ENCODE results near the gene TEX35.

TEX35 gene

DNA sequence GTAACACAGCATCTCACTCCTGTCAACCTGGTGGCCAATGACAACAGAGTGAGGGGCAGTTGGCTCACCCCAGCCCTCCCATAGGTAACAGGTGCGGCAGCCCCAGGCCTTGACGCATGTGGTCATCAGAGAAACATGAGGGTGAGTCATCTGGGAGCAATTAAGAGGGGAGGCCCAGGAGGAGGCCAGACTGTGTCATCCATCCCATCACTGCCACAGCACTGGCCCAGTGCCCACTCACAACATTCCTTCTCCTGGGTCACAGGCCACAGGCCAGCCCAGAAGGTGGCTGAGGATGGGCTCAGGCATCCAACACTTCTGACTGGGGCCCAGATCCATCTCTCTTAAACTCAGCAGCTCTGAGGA is 17.1 kb downstream of the TEX35 start (continued):
- TF ChIP-seq ZBTB10 (tag by site-specific recombination; IDR thresholded peaks at IDR 0.05) (0 out of 2 replicates have a peak, but pooled peaks have one; percentile 44), ZBTB26 (tag by site-specific recombination; optimal IDR thresholded peaks at IDR 0.05) (no peak), ZNF133 (tag by site-specific recombination; IDR thresholded peaks at IDR 0.05) (no peak), ZFP69B (tag by site-specific recombination; IDR thresholded peaks at IDR 0.05) (peak; percentile 55; the same call in 1 of the 2 replicates), ZNF366 (tag by site-specific recombination; conservative IDR thresholded peaks at IDR 0.05) (peak; percentile 86), ZNF112 (tag by site-specific recombination; IDR thresholded peaks at IDR 0.05) (no peak), OSR2 (tag by site-specific recombination; IDR thresholded peaks at IDR 0.05) (no peak), ZNF621 (tag by site-specific recombination; IDR thresholded peaks at IDR 0.05) (no peak), HOXC10 (CRISPR knock-in tag; IDR thresholded peaks at IDR 0.05) (no peak), ZNF580 (tag by site-specific recombination; IDR thresholded peaks at IDR 0.05) (no peak), ZFHX2 (tag by site-specific recombination; conservative IDR thresholded peaks at IDR 0.05) (peak; percentile 5; the same call in 1 of the 2 replicates), ZNF629 (tag by site-specific recombination; IDR thresholded peaks at IDR 0.05) (peak; percentile 90), ZNF274 (IDR thresholded peaks at IDR 0.05; ENCODE audit: low read length) (no peak), ZNF274 (tag by site-specific recombination; IDR thresholded peaks at IDR 0.05; ENCODE audit: borderline replicate concordance) (no peak), ELK4 (IDR thresholded peaks at IDR 0.05; ENCODE audit: borderline replicate concordance, low read depth, low read length) (no peak), ZNF19 (tag by site-specific recombination; IDR thresholded peaks at IDR 0.05; ENCODE audit: low read depth) (no peak), ZSCAN23 (tag by site-specific recombination; IDR thresholded peaks at IDR 0.05) (0 out of 2 replicates have a peak, but pooled peaks have one; percentile 26), ZNF529 (tag by site-specific recombination; IDR thresholded peaks at IDR 0.05; ENCODE audit: insufficient replicate concordance) (no peak), ZNF394 (tag by site-specific recombination; IDR thresholded peaks at IDR 0.05; ENCODE audit: borderline replicate concordance) (peak; percentile 54), ZNF518A (tag by site-specific recombination; conservative IDR thresholded peaks at IDR 0.05; ENCODE audit: low read depth) (peak; percentile 47; the same call in 1 of the 2 replicates), ZNF792 (tag by site-specific recombination; IDR thresholded peaks at IDR 0.05) (no peak), ZNF510 (tag by site-specific recombination; IDR thresholded peaks at IDR 0.05; ENCODE audit: insufficient replicate concordance) (no peak), MEIS1 (CRISPR knock-in tag; IDR thresholded peaks at IDR 0.05; ENCODE audit: borderline replicate concordance) (no peak), ZIC2 (tag by site-specific recombination; IDR thresholded peaks at IDR 0.05) (peak; percentile 62), KLF1 (tag by site-specific recombination; IDR thresholded peaks at IDR 0.05) (no peak), GLIS2 (tag by site-specific recombination; IDR thresholded peaks at IDR 0.05) (peak; percentile 66), ZNF701 (tag by site-specific recombination; IDR thresholded peaks at IDR 0.05) (no peak)
- TF ChIP-seq, protein P1, sequence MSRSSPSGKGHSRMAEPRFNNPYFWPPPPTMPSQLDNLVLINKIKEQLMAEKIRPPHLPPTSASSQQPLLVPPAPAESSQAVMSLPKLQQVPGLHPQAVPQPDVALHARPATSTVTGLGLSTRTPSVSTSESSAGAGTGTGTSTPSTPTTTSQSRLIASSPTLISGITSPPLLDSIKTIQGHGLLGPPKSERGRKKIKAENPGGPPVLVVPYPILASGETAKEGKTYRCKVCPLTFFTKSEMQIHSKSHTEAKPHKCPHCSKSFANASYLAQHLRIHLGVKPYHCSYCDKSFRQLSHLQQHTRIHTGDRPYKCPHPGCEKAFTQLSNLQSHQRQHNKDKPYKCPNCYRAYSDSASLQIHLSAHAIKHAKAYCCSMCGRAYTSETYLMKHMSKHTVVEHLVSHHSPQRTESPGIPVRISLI (tag by site-specific recombination; IDR thresholded peaks at IDR 0.05), result no peak
- TF ChIP-seq, protein P2, sequence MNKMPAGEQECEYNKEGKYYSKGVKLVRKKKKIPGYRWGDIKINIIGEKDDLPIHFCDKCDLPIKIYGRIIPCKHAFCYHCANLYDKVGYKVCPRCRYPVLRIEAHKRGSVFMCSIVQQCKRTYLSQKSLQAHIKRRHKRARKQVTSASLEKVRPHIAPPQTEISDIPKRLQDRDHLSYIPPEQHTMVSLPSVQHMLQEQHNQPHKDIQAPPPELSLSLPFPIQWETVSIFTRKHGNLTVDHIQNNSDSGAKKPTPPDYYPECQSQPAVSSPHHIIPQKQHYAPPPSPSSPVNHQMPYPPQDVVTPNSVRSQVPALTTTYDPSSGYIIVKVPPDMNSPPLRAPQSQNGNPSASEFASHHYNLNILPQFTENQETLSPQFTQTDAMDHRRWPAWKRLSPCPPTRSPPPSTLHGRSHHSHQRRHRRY (tag by site-specific recombination; IDR thresholded peaks at IDR 0.05), result no peak

All from HEK293 (cell line).